GM20000 (cell line): ENCODE measurements around the gene GREB1.
"Not testable (repeated sequence)": the region's sequence is repeated elsewhere in the genome, so short reads cannot be mapped to it uniquely, and the experiment has no call there.

Experiments
- DNase-seq: peaks from one replicate; pipeline ENCODE4 v3.0.0; 2012; ENCODE audit warnings: low spot score
- TF ChIP-seq, protein P1 (sequence below): IDR thresholded peaks from 2 replicates; pipeline ENCODE4 v1.5.1; 2012; ENCODE audit warnings: mild to moderate bottlenecking, control low read depth; ENCODE audit errors: extremely low read depth, missing control alignments

The GREB1 gene

GRCh38 chr2:11657195-11657594 is 123.3 kb downstream of the GREB1 start:
- TF ChIP-seq, protein P1, sequence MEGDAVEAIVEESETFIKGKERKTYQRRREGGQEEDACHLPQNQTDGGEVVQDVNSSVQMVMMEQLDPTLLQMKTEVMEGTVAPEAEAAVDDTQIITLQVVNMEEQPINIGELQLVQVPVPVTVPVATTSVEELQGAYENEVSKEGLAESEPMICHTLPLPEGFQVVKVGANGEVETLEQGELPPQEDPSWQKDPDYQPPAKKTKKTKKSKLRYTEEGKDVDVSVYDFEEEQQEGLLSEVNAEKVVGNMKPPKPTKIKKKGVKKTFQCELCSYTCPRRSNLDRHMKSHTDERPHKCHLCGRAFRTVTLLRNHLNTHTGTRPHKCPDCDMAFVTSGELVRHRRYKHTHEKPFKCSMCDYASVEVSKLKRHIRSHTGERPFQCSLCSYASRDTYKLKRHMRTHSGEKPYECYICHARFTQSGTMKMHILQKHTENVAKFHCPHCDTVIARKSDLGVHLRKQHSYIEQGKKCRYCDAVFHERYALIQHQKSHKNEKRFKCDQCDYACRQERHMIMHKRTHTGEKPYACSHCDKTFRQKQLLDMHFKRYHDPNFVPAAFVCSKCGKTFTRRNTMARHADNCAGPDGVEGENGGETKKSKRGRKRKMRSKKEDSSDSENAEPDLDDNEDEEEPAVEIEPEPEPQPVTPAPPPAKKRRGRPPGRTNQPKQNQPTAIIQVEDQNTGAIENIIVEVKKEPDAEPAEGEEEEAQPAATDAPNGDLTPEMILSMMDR, result no peak

DNA sequence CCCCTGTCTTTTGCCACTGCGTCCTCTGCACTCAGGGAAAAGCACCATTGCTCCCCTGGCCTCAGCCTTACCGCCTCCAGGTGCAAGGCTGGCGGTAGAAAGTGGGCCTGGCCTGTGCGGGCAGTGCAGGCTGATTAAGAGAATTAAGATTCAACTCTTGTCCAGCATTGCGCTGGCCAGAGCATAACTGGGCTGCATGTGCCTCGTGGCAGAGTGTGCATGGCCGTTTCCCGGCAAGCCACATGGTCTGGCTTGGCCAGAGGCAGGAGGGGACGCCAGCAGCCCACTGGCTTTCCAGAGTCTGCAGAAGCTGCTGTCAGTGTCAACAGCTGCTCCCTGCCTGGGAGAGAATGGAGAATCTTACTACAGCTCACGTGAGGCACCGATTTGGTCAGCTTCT is 123.8 kb downstream of the GREB1 start:
- TF ChIP-seq, protein P1, result no peak
- no peak for DNase-seq

More at GRCh38 chr2:11657195-11657594, 123.3 kb downstream of the GREB1 start:
- DNase-seq, result no peak

GRCh38 chr2:11658208-11659114 is 124.6 kb downstream of the GREB1 start:
- TF ChIP-seq, protein P1, result no peak
- DNase-seq, result no peak

- DNase-seq, result no peak
- TF ChIP-seq, protein P1, result no peak
Observed at GRCh38 chr2:11659115-11659475, 125.2 kb downstream of the GREB1 start.

DNA sequence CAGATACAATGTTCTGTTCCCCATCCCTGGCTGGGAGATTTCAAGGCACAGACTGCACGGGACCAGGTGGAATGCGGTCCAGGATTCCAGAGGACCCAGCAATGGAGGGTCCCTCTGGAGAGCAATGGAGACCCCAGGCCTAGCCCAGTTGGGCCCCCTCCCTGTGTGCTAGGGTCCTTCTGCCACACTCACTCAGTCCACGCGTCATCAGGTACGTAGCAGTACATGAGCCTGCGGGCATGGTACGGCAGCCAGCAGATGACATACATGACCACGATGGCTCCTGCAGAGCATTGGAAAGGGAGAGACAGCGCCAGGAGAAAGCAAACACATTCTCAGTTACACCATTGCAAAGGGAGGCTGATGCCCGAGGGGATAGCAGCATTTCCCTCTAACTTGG is 126.0 kb downstream of the GREB1 start:
- TF ChIP-seq, protein P1, result no peak

GRCh38 chr2:11660396-11660795 is 126.6 kb downstream of the GREB1 start:
- not testable (repeated sequence) for DNase-seq

More for the DNA sequence above, 126.0 kb downstream of the GREB1 start:
- no peak for DNase-seq

DNA sequence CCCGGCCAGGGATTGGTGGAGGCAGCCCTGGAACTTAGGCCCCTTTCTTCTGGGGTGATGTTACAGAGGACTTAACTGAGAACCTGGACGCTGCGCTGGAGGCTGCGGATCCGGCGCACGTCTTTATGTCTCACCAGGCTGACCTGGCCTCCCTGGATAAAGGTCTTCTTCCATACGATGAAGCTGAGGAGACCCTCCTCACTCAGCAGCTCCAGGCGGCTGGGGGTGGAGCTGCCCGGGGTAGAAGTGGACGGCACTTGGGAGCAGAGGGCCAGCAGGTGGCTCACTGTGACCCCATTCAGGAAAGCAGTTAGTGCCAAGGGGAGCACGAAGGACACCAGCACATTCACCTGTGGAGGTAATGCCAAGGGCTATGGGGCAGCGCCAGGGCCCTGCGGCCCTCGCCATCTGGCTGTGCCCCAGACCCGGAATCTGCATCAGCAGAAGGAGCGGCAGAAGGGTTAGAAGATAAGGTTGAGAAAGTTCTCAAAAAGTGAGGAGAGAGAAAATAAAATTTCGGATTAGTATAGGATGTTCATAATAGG is 128.1 kb downstream of the GREB1 start:
- TF ChIP-seq, protein P1, result no peak
- DNase-seq, result no peak

DNA sequence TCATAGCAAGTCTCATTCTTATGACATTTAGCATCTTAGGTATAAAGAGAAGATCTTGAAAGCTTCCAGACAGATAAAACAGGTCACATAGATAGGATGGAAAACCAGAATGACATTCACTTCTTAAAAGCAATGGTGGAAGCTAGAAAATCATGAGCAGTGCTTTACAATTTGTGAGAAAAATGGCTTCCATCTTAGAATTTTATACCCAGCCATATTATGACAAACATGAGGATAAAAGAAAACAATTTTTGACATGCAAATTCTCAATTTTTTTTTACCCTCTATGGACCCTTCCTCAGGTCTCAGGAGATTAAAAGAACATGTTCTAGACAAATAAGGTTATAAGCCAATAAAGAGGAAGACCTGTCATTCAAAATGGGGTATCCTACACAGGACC is 129.0 kb downstream of the GREB1 start:
- TF ChIP-seq, protein P1, result no peak
- no peak for DNase-seq
